Mesendoderm (in vitro differentiated cells): ENCODE measurements around the gene COLEC12.

ENCODE experiments used
- DNase-seq: peaks from one replicate; pipeline ENCODE4 v3.0.0; 2013
- H2AK5ac ChIP-seq: 2 replicates; pipeline ENCODE4 v1.6.1; 2013; ENCODE audit warnings: low read length, inconsistent platforms
- H2BK120ac ChIP-seq: 2 replicates; pipeline ENCODE4 v1.6.1; 2013; ENCODE audit warnings: low read depth, mild to moderate bottlenecking, low read length, moderate library complexity, mixed read lengths
- H2BK15ac ChIP-seq: replicated peaks from 2 replicates; pipeline ENCODE4 v1.6.1; 2013; ENCODE audit warnings: low read depth, mild to moderate bottlenecking, moderate library complexity
- H2BK5ac ChIP-seq: 2 replicates; pipeline ENCODE4 v1.6.1; 2013; ENCODE audit warnings: low read length, inconsistent platforms
- H3K18ac ChIP-seq: 2 replicates; pipeline ENCODE4 v1.6.1; 2013; ENCODE audit warnings: mild to moderate bottlenecking, low read length, mixed read lengths
- H3K23ac ChIP-seq: one replicate; pipeline ENCODE4 v1.6.1; 2013; ENCODE audit warnings: low read length
- H3K27ac ChIP-seq: 2 replicates; pipeline ENCODE4 v1.5.1; 2013; ENCODE audit warnings: low read depth, mild to moderate bottlenecking, inconsistent platforms, low read length, moderate library complexity
- H3K27me3 ChIP-seq: 2 replicates; pipeline ENCODE4 v1.6.1; 2013; ENCODE audit warnings: low read length, control low read depth, mild to moderate bottlenecking, inconsistent platforms; ENCODE audit not compliant: insufficient read depth, poor library complexity
- H3K36me3 ChIP-seq: 2 replicates; pipeline ENCODE4 v1.6.1; 2013; ENCODE audit warnings: low read length, inconsistent platforms; ENCODE audit not compliant: control insufficient read depth, insufficient read depth
- H3K4ac ChIP-seq: one replicate; pipeline ENCODE4 v1.6.1; 2013; ENCODE audit warnings: low read depth, mild to moderate bottlenecking, low read length, moderate library complexity
- H3K4me1 ChIP-seq: 2 replicates; pipeline ENCODE4 v1.6.1; 2013; ENCODE audit warnings: low read depth, low read length, inconsistent platforms; ENCODE audit not compliant: control insufficient read depth
- H3K4me2 ChIP-seq: 2 replicates; pipeline ENCODE4 v1.6.1; 2013; ENCODE audit warnings: low read length
- H3K4me3 ChIP-seq: 2 replicates; pipeline ENCODE4 v1.5.1; 2013; ENCODE audit warnings: mild to moderate bottlenecking, low read length
- H3K56ac ChIP-seq: one replicate; pipeline ENCODE4 v1.6.1; 2013; ENCODE audit warnings: low read length
- H3K79me1 ChIP-seq: 2 replicates; pipeline ENCODE4 v1.6.1; 2013; ENCODE audit warnings: low read length, inconsistent platforms
- H3K79me2 ChIP-seq: 2 replicates; pipeline ENCODE4 v1.6.1; 2013; ENCODE audit warnings: mild to moderate bottlenecking, low read length; ENCODE audit not compliant: control insufficient read depth, insufficient read depth
- H3K9ac ChIP-seq: 2 replicates; pipeline ENCODE4 v1.6.1; 2013; ENCODE audit warnings: low read length, inconsistent platforms
- H4K5ac ChIP-seq: one replicate; pipeline ENCODE4 v1.6.1; 2013; ENCODE audit warnings: low read length
- H4K8ac ChIP-seq: one replicate; pipeline ENCODE4 v1.6.1; 2013; ENCODE audit warnings: low read depth, mild to moderate bottlenecking, control low read depth, low read length, moderate library complexity
- WGBS: extraction: QIAGEN DNeasy Blood & Tissue Kit; methylation state at CpG from one replicate; pipeline ENCODE4 v1.1.7; 2013; ENCODE audit warnings: low lambda C conversion rate, missing lambda C conversion rate; ENCODE audit not compliant: insufficient coverage; ENCODE audit errors: extremely low coverage; 5-methylcytosine and 5-hydroxymethylcytosine counted together

Gene COLEC12

GRCh38 chr18:476251-476664 is 24.2 kb downstream of the COLEC12 start:
- Histone ChIP-seq H3K18ac (no peak overlapping the region), H3K4me1 (peaks cover 3% of the 10 kb centered on the region), H3K4ac (no peak overlapping the region), H4K5ac (no peak overlapping the region), H2BK5ac (no peak overlapping the region), H3K27me3 (no peaks in the 10 kb centered on the region), H3K9ac (no peak overlapping the region), H3K4me2 (no peak overlapping the region), H2BK15ac (no peak overlapping the region), H3K79me2 (no peaks in the 10 kb centered on the region), H3K27ac (no peak overlapping the region), H2AK5ac (no peak overlapping the region), H3K4me3 (no peak overlapping the region), H2BK120ac (no peak overlapping the region), H3K79me1 (peaks cover 3% of the 10 kb centered on the region), H3K36me3 (no peaks in the 10 kb centered on the region), H3K56ac (no peak overlapping the region), H4K8ac (no peak overlapping the region), H3K23ac (no peak overlapping the region)
- no peak for DNase-seq
- WGBS: no CpG with 5 or more reads among the region's 6 CpGs

- Histone ChIP-seq H3K36me3 (no peaks in the 10 kb centered on the region), H3K18ac (peak overlapping the region; percentile 54), H3K56ac (no peak overlapping the region), H2BK15ac (peak overlapping the region; percentile 75), H3K79me1 (peaks cover under 1% of the 10 kb centered on the region), H2BK120ac (no peak overlapping the region), H3K23ac (no peak overlapping the region), H3K4ac (peak overlapping the region; percentile 82), H2AK5ac (no peak overlapping the region), H3K4me1 (peaks cover 3% of the 10 kb centered on the region), H3K4me2 (no peak overlapping the region), H3K9ac (no peak overlapping the region), H3K27ac (peak overlapping the region; percentile 64), H3K4me3 (no peak overlapping the region), H3K79me2 (no peaks in the 10 kb centered on the region), H3K27me3 (no peaks in the 10 kb centered on the region), H4K5ac (no peak overlapping the region), H2BK5ac (no peak overlapping the region), H4K8ac (no peak overlapping the region)
- peak; percentile 97 for DNase-seq
- WGBS: no CpG with 5 or more reads among the region's 12 CpGs
Observed at GRCh38 chr18:475202-476031, 25.1 kb downstream of the COLEC12 start.

GRCh38 chr18:474416-474815 is 26.1 kb downstream of the COLEC12 start:
- H3K56ac ChIP-seq: no peak overlapping the region
- H3K9ac ChIP-seq: no peak overlapping the region
- H3K18ac ChIP-seq: peak overlapping the region; percentile 61
- no peak overlapping the region for H3K4me2 ChIP-seq
- DNase-seq: peak; percentile 55
- H2BK120ac ChIP-seq: no peak overlapping the region
- no peak overlapping the region for H4K8ac ChIP-seq
- H3K4me1 ChIP-seq: peaks cover 3% of the 10 kb centered on the region
- whole genome bisulfite sequencing: no CpG with 5 or more reads among the region's 4 CpGs
- no peak overlapping the region for H2AK5ac ChIP-seq
- H4K5ac ChIP-seq: no peak overlapping the region
- no peaks in the 10 kb centered on the region for H3K79me2 ChIP-seq
- H3K4ac ChIP-seq: peak overlapping the region; percentile 24
- H3K27ac ChIP-seq: no peak overlapping the region
- H3K27me3 ChIP-seq: no peaks in the 10 kb centered on the region
- no peak overlapping the region for H3K4me3 ChIP-seq
- no peak overlapping the region for H3K23ac ChIP-seq
- no peaks in the 10 kb centered on the region for H3K36me3 ChIP-seq
- H3K79me1 ChIP-seq: no peaks in the 10 kb centered on the region
- no peak overlapping the region for H2BK5ac ChIP-seq
- H2BK15ac ChIP-seq: no peak overlapping the region

GRCh38 chr18:473802-474201 is 26.7 kb downstream of the COLEC12 start:
- Histone ChIP-seq H3K79me1 (no peaks in the 10 kb centered on the region), H3K27me3 (no peaks in the 10 kb centered on the region), H3K4me3 (no peak overlapping the region), H2AK5ac (no peak overlapping the region), H3K56ac (no peak overlapping the region), H3K27ac (no peak overlapping the region), H4K5ac (no peak overlapping the region), H3K79me2 (no peaks in the 10 kb centered on the region), H3K23ac (no peak overlapping the region), H2BK120ac (no peak overlapping the region), H2BK5ac (no peak overlapping the region), H3K4me2 (no peak overlapping the region), H4K8ac (no peak overlapping the region), H3K36me3 (no peaks in the 10 kb centered on the region), H3K4me1 (peaks cover 3% of the 10 kb centered on the region), H3K18ac (no peak overlapping the region), H3K9ac (no peak overlapping the region), H2BK15ac (no peak overlapping the region), H3K4ac (no peak overlapping the region)
- no CpG with 5 or more reads among the region's 1 CpG for WGBS
- no peak for DNase-seq

- H3K23ac ChIP-seq: no peak overlapping the region
- no peak overlapping the region for H3K4me3 ChIP-seq
- H2BK15ac ChIP-seq: no peak overlapping the region
- H2AK5ac ChIP-seq: no peak overlapping the region
- H3K36me3 ChIP-seq: no peaks in the 10 kb centered on the region
- WGBS: no CpG with 5 or more reads among the region's 3 CpGs
- no peak overlapping the region for H3K56ac ChIP-seq
- no peak overlapping the region for H3K18ac ChIP-seq
- H3K79me2 ChIP-seq: no peaks in the 10 kb centered on the region
- H2BK120ac ChIP-seq: no peak overlapping the region
- H3K4ac ChIP-seq: no peak overlapping the region
- no peak for DNase-seq
- H2BK5ac ChIP-seq: no peak overlapping the region
- H3K9ac ChIP-seq: no peak overlapping the region
- peaks cover 3% of the 10 kb centered on the region for H3K4me1 ChIP-seq
- no peak overlapping the region for H3K27ac ChIP-seq
- no peak overlapping the region for H4K8ac ChIP-seq
- H3K79me1 ChIP-seq: no peaks in the 10 kb centered on the region
- no peak overlapping the region for H4K5ac ChIP-seq
- H3K27me3 ChIP-seq: no peaks in the 10 kb centered on the region
- H3K4me2 ChIP-seq: no peak overlapping the region
Observed at GRCh38 chr18:471716-472115, 28.8 kb downstream of the COLEC12 start.
